HEK293 (cell line): Measurements from ENCODE around the gene TBX5.

ENCODE experiments used
- CTCF ChIP-seq: fragments of 450-650 bp; formaldehyde crosslinking; IDR thresholded peaks from 2 replicates; pipeline ENCODE4 v1.5.1; 2016; ENCODE audit warnings: missing biosample characterization, missing genetic modification characterization
- PRDM10 ChIP-seq: fragments of 450-650 bp; formaldehyde crosslinking; IDR thresholded peaks from 2 replicates; pipeline ENCODE4 v1.5.1; 2016; ENCODE audit warnings: missing biosample characterization, missing genetic modification characterization
- ZBTB7A ChIP-seq: fragments of 450-650 bp; formaldehyde crosslinking; IDR thresholded peaks from 2 replicates; pipeline ENCODE4 v1.5.1; 2016; ENCODE audit warnings: low read depth, missing biosample characterization, missing genetic modification characterization
- ZNF324 ChIP-seq: fragments of 450-650 bp; formaldehyde crosslinking; IDR thresholded peaks from 2 replicates; pipeline ENCODE4 v1.5.1; 2016; ENCODE audit warnings: missing biosample characterization, missing genetic modification characterization
- ZNF513 ChIP-seq: fragments of 450-650 bp; IDR thresholded peaks from 2 replicates; pipeline ENCODE4 v1.5.1; 2018; ENCODE audit warnings: missing biosample characterization, missing genetic modification characterization
- ZNF629 ChIP-seq: fragments of 450-650 bp; formaldehyde crosslinking; IDR thresholded peaks from 2 replicates; pipeline ENCODE4 v1.5.1; 2017; ENCODE audit warnings: missing biosample characterization, missing genetic modification characterization

- no peak for TF ChIP-seq ZNF513 (tag by site-specific recombination)
- no peak for TF ChIP-seq ZNF629 (tag by site-specific recombination)
- TF ChIP-seq ZNF324 (tag by site-specific recombination) = no peak
- no peak for TF ChIP-seq PRDM10
- no peak for TF ChIP-seq ZBTB7A (tag by site-specific recombination)
- TF ChIP-seq CTCF (tag by site-specific recombination) = no peak
These were observed 86.5 kb downstream of the TBX5 start for GRCh38 chr12:114319422-114319821.
